GM23338 (cell line): ENCODE measurements around the gene DNAAF2. TPM values are rescaled to one million over a fixed set of nuclear protein-coding genes. Genes with fewer than 3 reads are reported as not detected.

Experiments used
- ATAC-seq: fragments of 200-7000 bp; cut with Tn5 transposase; 3 replicates; pipeline ENCODE4 v1.9.1; 2020
- DNase-seq: peaks from one replicate; pipeline ENCODE4 v3.0.0-alpha.2; 2015; ENCODE audit warnings: low spot score
- H2AFZ ChIP-seq: fragments of 200-600 bp; sonication (generic); 2 replicates; pipeline ENCODE4 v1.8.0; 2016; ENCODE audit warnings: antibody characterized with exemption, mild to moderate bottlenecking, moderate library complexity
- H3F3A ChIP-seq: fragments of 200-600 bp; sonication (generic); replicated peaks from 2 replicates; pipeline ENCODE4 v1.8.0; 2017; ENCODE audit warnings: antibody characterized with exemption, mixed run types, low read depth
- H3K27ac ChIP-seq: fragments of 200-600 bp; sonication (generic); 2 replicates; pipeline ENCODE4 v1.6.1; 2016; ENCODE audit warnings: low read depth
- H3K27me3 ChIP-seq: fragments of 200-600 bp; sonication (generic); 2 replicates; pipeline ENCODE4 v1.8.0; 2016; ENCODE audit warnings: mild to moderate bottlenecking, mixed run types, moderate library complexity; ENCODE audit not compliant: insufficient read depth
- H3K36me3 ChIP-seq: fragments of 200-600 bp; sonication (generic); 2 replicates; pipeline ENCODE4 v1.8.0; 2016; ENCODE audit warnings: mild to moderate bottlenecking; ENCODE audit not compliant: insufficient read depth
- H3K4me1 ChIP-seq: fragments of 200-600 bp; sonication (generic); 2 replicates; pipeline ENCODE4 v1.8.0; 2016; ENCODE audit warnings: mild to moderate bottlenecking, moderate library complexity; ENCODE audit not compliant: insufficient read depth
- H3K4me2 ChIP-seq: fragments of 200-600 bp; sonication (generic); 2 replicates; pipeline ENCODE4 v1.7.1; 2017; ENCODE audit warnings: mixed run types
- H3K4me3 ChIP-seq: fragments of 200-600 bp; sonication (generic); 2 replicates; pipeline ENCODE4 v1.6.1; 2016; ENCODE audit warnings: mixed run types
- H3K79me2 ChIP-seq: fragments of 200-600 bp; sonication (generic); replicated peaks from 2 replicates; pipeline ENCODE4 v1.8.0; 2017; ENCODE audit warnings: mild to moderate bottlenecking; ENCODE audit not compliant: insufficient read depth
- H3K9me2 ChIP-seq: fragments of 200-600 bp; sonication (generic); 2 replicates; pipeline ENCODE4 v1.8.0; 2017; ENCODE audit not compliant: insufficient read depth
- H4K20me1 ChIP-seq: fragments of 200-600 bp; sonication (generic); replicated peaks from 2 replicates; pipeline ENCODE4 v1.8.0; 2017; ENCODE audit warnings: mild to moderate bottlenecking; ENCODE audit not compliant: insufficient read depth
- H3K27ac Mint-ChIP-seq: 2 replicates; pipeline ENCODE4 v1.8.0; 2020; ENCODE audit warnings: inconsistent platforms, mild to moderate bottlenecking, moderate library complexity, mixed read lengths
- H3K27me3 Mint-ChIP-seq: 3 replicates; pipeline ENCODE4 v1.8.0; 2022; ENCODE audit warnings: low read depth, mild to moderate bottlenecking, moderate library complexity, mixed read lengths, inconsistent platforms; ENCODE audit not compliant: insufficient read depth, poor library complexity
- H3K36me3 Mint-ChIP-seq: 3 replicates; pipeline ENCODE4 v1.8.0; 2021; ENCODE audit warnings: low read depth, mild to moderate bottlenecking, inconsistent platforms, moderate library complexity, mixed read lengths
- H3K4me1 Mint-ChIP-seq: 3 replicates; pipeline ENCODE4 v1.8.0; 2020; ENCODE audit warnings: mild to moderate bottlenecking, inconsistent platforms, mixed read lengths
- H3K4me3 Mint-ChIP-seq: 3 replicates; pipeline ENCODE4 v1.8.0; 2021; ENCODE audit warnings: moderate library complexity, mild to moderate bottlenecking, inconsistent platforms, mixed read lengths
- H3K9me3 Mint-ChIP-seq: 3 replicates; pipeline ENCODE4 v1.8.0; 2020; ENCODE audit warnings: moderate library complexity, mild to moderate bottlenecking, inconsistent platforms, mixed read lengths
- CREB1 ChIP-seq: fragments of 250-450 bp; sonication (Bioruptor Pico); IDR thresholded peaks from 2 replicates; pipeline ENCODE4 v1.5.0; 2020; ENCODE audit warnings: low read depth, mild to moderate bottlenecking, moderate library complexity
- EZH2 ChIP-seq: fragments of 200-600 bp; sonication (generic); IDR thresholded peaks from one replicate; pipeline ENCODE4 v1.8.0; 2017; ENCODE audit warnings: antibody characterized with exemption, mild to moderate bottlenecking, low read depth; ENCODE audit not compliant: unreplicated experiment
- EZH2phosphoT487 ChIP-seq: fragments of 200-600 bp; sonication (generic); IDR thresholded peaks from one replicate; pipeline ENCODE4 v1.8.1; 2018; ENCODE audit warnings: antibody characterized with exemption; ENCODE audit not compliant: unreplicated experiment
- JUNB ChIP-seq: IDR thresholded peaks from one replicate; pipeline ENCODE4 v1.6.1; 2016; ENCODE audit warnings: antibody characterized with exemption; ENCODE audit not compliant: unreplicated experiment
- NANOG ChIP-seq: IDR thresholded peaks from 2 replicates; pipeline ENCODE4 v1.6.1; 2016; ENCODE audit warnings: antibody characterized with exemption, borderline replicate concordance
- POLR2AphosphoS5 ChIP-seq: IDR thresholded peaks from 2 replicates; pipeline ENCODE4 v1.6.1; 2016; ENCODE audit warnings: antibody characterized with exemption, low read depth
- ZNF114 ChIP-seq: fragments of 250-450 bp; sonication (Bioruptor Pico); IDR thresholded peaks from 2 replicates; pipeline ENCODE4 v1.5.0; 2020; ENCODE audit warnings: mild to moderate bottlenecking, moderate library complexity
- ZNF331 ChIP-seq: fragments of 250-450 bp; sonication (Bioruptor Pico); IDR thresholded peaks from 2 replicates; pipeline ENCODE4 v1.5.0; 2020; ENCODE audit warnings: low read depth, mild to moderate bottlenecking, moderate library complexity
- long read RNA-seq: library from polyadenylated mRNA; unstranded; transcript quantifications from one replicate; pipeline ENCODE4 v2.0.0, GENCODE V29; 2020; ENCODE audit not compliant: unreplicated experiment
- polyA plus RNA-seq: library from polyadenylated mRNA; unstranded; fragments of >200 nt; fragmentation: Nextera tagmentation; extraction: Ambion mirVana; gene quantifications from 2 replicates; pipeline ENCODE4 v1.2.1, GENCODE V29; 2016
- total RNA-seq: library from RNA; depleted of rRNA; stranded (reverse); fragments of >200 nt; shearing (Covaris generic); gene quantifications from 2 replicates; pipeline ENCODE4 v1.2.3, GENCODE V29; 2014; rRNA removed
- TF ChIP-seq, protein P1 (sequence below): fragments of 250-450 bp; sonication (Bioruptor Pico); IDR thresholded peaks from 2 replicates; pipeline ENCODE4 v1.5.0; 2020; ENCODE audit warnings: mild to moderate bottlenecking, moderate library complexity
- TF ChIP-seq, protein P2 (sequence below), 2 experiments: fragments of 200-600 bp in 1 of 2; sonication (generic) in 1 of 2; conservative IDR thresholded peaks; 2 replicates each; pipeline versions ENCODE4 v1.5.1 to v1.6.1; 2016 to 2017; ENCODE audit warnings: antibody characterized with exemption in 2 of 2, low read depth in 2 of 2, mild to moderate bottlenecking in 2 of 2, moderate library complexity in 1 of 2
- TF ChIP-seq, protein P3 (sequence below): IDR thresholded peaks from 2 replicates; pipeline ENCODE4 v1.6.1; 2016; ENCODE audit warnings: antibody characterized with exemption

The DNAAF2 gene, protein sequence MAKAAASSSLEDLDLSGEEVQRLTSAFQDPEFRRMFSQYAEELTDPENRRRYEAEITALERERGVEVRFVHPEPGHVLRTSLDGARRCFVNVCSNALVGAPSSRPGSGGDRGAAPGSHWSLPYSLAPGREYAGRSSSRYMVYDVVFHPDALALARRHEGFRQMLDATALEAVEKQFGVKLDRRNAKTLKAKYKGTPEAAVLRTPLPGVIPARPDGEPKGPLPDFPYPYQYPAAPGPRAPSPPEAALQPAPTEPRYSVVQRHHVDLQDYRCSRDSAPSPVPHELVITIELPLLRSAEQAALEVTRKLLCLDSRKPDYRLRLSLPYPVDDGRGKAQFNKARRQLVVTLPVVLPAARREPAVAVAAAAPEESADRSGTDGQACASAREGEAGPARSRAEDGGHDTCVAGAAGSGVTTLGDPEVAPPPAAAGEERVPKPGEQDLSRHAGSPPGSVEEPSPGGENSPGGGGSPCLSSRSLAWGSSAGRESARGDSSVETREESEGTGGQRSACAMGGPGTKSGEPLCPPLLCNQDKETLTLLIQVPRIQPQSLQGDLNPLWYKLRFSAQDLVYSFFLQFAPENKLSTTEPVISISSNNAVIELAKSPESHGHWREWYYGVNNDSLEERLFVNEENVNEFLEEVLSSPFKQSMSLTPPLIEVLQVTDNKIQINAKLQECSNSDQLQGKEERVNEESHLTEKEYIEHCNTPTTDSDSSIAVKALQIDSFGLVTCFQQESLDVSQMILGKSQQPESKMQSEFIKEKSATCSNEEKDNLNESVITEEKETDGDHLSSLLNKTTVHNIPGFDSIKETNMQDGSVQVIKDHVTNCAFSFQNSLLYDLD
- total RNA-seq: 40.4 and 41.2 TPM in 2 replicates
- polyA plus RNA-seq: 56.9 and 62.6 TPM in 2 replicates
- long read RNA-seq, transcript DNAAF2-202 (2 exons, 2,819 nt): minor isoform, 17 of 65 reads
- long read RNA-seq, transcript DNAAF2-201 (3 exons, 2,963 nt): major isoform, 41 of 65 reads
- long read RNA-seq, partial matches to known transcripts: 0 of 65 reads
- long read RNA-seq, other reads (novel, unspliced or antisense): 7 of 65 reads

DNA sequence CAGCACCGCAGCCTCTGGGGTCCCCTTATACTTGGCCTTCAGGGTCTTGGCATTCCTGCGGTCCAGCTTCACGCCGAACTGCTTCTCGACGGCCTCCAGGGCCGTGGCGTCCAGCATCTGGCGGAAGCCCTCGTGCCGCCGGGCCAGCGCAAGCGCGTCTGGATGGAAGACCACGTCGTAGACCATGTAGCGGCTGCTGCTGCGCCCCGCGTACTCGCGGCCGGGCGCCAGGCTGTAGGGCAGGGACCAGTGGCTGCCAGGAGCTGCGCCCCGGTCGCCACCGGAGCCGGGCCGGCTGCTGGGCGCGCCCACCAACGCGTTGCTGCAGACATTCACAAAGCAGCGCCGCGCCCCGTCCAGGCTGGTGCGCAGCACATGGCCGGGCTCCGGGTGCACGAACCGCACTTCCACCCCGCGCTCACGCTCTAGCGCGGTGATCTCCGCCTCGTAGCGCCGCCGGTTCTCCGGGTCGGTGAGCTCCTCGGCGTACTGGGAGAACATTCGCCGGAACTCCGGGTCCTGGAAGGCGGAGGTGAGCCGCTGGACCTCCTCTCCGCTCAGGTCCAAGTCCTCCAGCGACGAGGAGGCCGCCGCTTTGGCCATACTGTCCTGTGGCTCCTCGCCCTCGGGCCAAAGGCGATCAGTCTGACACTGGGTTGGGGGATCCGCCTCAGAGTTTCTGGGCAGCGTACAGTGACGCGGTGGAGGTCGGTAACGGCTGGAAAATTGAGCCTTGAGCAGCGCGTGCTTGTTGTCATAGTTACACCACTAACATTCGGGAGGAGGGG lies at the start of gene DNAAF2:
Gene DNAAF2 (minus strand): TSS at position 698 of the 788 bp plus-strand sequence. CDS start 95 bp downstream, at position 603.
- Histone ChIP-seq H3K4me1 (peaks cover 21% of the 10 kb centered on the region), H3F3A (peaks cover 14% of the 10 kb centered on the region), H3K27ac (peak within 1 kb of the TSS; percentile 98), H2AFZ (peak within 1 kb of the TSS; percentile 89; the same call in 1 of the 2 replicates), H3K4me3 (peak within 1 kb of the TSS; percentile 98), H3K36me3 (peaks cover 16% of the 10 kb centered on the region; the same call in 1 of the 2 replicates), H3K4me2 (peak within 1 kb of the TSS; percentile 90), H3K27me3 (no peaks in the 10 kb centered on the region), H3K9me2 (no peaks in the 10 kb centered on the region), H4K20me1 (peaks cover 35% of the 10 kb centered on the region), H3K79me2 (peaks cover 90% of the 10 kb centered on the region)
- Mint-ChIP-seq H3K36me3 (peaks cover 72% of the 10 kb centered on the region), H3K4me3 (peak within 1 kb of the TSS; percentile 100), H3K4me1 (peaks cover 23% of the 10 kb centered on the region), H3K27ac (peak within 1 kb of the TSS; percentile 99), H3K9me3 (peaks cover 7% of the 10 kb centered on the region; the same call in 2 of the 3 replicates), H3K27me3 (peaks cover 12% of the 10 kb centered on the region)
- DNase-seq (peak; percentile 84), ATAC-seq (peak; percentile 45)
- TF ChIP-seq EZH2phosphoT487: no peak
- no peak for TF ChIP-seq CREB1 (CRISPR knock-in tag)
- no peak for TF ChIP-seq EZH2
- TF ChIP-seq ZNF114: no peak
- no peak for TF ChIP-seq ZNF331
- TF ChIP-seq, protein P1, sequence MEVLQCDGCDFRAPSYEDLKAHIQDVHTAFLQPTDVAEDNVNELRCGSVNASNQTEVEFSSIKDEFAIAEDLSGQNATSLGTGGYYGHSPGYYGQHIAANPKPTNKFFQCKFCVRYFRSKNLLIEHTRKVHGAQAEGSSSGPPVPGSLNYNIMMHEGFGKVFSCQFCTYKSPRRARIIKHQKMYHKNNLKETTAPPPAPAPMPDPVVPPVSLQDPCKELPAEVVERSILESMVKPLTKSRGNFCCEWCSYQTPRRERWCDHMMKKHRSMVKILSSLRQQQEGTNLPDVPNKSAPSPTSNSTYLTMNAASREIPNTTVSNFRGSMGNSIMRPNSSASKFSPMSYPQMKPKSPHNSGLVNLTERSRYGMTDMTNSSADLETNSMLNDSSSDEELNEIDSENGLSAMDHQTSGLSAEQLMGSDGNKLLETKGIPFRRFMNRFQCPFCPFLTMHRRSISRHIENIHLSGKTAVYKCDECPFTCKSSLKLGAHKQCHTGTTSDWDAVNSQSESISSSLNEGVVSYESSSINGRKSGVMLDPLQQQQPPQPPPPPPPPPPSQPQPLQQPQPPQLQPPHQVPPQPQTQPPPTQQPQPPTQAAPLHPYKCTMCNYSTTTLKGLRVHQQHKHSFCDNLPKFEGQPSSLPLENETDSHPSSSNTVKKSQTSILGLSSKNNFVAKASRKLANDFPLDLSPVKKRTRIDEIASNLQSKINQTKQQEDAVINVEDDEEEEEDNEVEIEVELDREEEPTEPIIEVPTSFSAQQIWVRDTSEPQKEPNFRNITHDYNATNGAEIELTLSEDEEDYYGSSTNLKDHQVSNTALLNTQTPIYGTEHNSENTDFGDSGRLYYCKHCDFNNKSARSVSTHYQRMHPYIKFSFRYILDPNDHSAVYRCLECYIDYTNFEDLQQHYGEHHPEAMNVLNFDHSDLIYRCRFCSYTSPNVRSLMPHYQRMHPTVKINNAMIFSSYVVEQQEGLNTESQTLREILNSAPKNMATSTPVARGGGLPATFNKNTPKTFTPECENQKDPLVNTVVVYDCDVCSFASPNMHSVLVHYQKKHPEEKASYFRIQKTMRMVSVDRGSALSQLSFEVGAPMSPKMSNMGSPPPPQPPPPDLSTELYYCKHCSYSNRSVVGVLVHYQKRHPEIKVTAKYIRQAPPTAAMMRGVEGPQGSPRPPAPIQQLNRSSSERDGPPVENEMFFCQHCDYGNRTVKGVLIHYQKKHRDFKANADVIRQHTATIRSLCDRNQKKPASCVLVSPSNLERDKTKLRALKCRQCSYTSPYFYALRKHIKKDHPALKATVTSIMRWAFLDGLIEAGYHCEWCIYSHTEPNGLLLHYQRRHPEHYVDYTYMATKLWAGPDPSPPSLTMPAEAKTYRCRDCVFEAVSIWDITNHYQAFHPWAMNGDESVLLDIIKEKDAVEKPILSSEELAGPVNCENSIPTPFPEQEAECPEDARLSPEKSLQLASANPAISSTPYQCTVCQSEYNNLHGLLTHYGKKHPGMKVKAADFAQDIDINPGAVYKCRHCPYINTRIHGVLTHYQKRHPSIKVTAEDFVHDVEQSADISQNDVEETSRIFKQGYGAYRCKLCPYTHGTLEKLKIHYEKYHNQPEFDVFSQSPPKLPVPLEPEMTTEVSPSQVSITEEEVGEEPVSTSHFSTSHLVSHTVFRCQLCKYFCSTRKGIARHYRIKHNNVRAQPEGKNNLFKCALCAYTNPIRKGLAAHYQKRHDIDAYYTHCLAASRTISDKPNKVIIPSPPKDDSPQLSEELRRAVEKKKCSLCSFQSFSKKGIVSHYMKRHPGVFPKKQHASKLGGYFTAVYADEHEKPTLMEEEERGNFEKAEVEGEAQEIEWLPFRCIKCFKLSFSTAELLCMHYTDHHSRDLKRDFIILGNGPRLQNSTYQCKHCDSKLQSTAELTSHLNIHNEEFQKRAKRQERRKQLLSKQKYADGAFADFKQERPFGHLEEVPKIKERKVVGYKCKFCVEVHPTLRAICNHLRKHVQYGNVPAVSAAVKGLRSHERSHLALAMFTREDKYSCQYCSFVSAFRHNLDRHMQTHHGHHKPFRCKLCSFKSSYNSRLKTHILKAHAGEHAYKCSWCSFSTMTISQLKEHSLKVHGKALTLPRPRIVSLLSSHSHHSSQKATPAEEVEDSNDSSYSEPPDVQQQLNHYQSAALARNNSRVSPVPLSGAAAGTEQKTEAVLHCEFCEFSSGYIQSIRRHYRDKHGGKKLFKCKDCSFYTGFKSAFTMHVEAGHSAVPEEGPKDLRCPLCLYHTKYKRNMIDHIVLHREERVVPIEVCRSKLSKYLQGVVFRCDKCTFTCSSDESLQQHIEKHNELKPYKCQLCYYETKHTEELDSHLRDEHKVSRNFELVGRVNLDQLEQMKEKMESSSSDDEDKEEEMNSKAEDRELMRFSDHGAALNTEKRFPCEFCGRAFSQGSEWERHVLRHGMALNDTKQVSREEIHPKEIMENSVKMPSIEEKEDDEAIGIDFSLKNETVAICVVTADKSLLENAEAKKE (CRISPR knock-in tag): no peak
- TF ChIP-seq NANOG: no peak
- TF ChIP-seq, protein P2, sequence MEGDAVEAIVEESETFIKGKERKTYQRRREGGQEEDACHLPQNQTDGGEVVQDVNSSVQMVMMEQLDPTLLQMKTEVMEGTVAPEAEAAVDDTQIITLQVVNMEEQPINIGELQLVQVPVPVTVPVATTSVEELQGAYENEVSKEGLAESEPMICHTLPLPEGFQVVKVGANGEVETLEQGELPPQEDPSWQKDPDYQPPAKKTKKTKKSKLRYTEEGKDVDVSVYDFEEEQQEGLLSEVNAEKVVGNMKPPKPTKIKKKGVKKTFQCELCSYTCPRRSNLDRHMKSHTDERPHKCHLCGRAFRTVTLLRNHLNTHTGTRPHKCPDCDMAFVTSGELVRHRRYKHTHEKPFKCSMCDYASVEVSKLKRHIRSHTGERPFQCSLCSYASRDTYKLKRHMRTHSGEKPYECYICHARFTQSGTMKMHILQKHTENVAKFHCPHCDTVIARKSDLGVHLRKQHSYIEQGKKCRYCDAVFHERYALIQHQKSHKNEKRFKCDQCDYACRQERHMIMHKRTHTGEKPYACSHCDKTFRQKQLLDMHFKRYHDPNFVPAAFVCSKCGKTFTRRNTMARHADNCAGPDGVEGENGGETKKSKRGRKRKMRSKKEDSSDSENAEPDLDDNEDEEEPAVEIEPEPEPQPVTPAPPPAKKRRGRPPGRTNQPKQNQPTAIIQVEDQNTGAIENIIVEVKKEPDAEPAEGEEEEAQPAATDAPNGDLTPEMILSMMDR (conservative IDR thresholded peaks at IDR 0.05; ENCODE audit: low read depth in 2 of 2): no peak
- no peak for TF ChIP-seq JUNB
- TF ChIP-seq POLR2AphosphoS5: no peak
- TF ChIP-seq, protein P3, sequence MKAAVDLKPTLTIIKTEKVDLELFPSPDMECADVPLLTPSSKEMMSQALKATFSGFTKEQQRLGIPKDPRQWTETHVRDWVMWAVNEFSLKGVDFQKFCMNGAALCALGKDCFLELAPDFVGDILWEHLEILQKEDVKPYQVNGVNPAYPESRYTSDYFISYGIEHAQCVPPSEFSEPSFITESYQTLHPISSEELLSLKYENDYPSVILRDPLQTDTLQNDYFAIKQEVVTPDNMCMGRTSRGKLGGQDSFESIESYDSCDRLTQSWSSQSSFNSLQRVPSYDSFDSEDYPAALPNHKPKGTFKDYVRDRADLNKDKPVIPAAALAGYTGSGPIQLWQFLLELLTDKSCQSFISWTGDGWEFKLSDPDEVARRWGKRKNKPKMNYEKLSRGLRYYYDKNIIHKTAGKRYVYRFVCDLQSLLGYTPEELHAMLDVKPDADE: no peak; the same call in 1 of the 2 replicates
